ENCODE measurements around the gene SOCS7. TPM values are rescaled to one million over a fixed set of nuclear protein-coding genes. Genes with fewer than 3 reads are reported as not detected.
A peak's percentile ranks its signal among the peaks of the same experiment; 100 is the strongest.

Gene SOCS7
- total RNA-seq, 4 donors from 2014 or later, result 13.2 to 19.1 (median 15.7) TPM

GRCh38 chr17:38448208-38448771, 96.6 kb downstream of the SOCS7 start:
- WGBS, 2 donors (ENCODE audit: low coverage in 1 of 2), result 50 to 70% methylated on average over 5 to 7 of the region's 9 CpGs
- Histone ChIP-seq H3K36me3 (no peaks in the 10 kb centered on the region), H3K9me3 (no peaks in the 10 kb centered on the region), H3K4me3 (no peak overlapping the region), H3K4me1 (peaks cover 0 to 72% (median 47%) of the 10 kb centered on the region in 3 donors), H3K27me3 (no peaks in the 10 kb centered on the region), H3K27ac (peak overlapping the region in 3 of 4 donors; percentile 27 to 44 (median 28))
- no peak for ATAC-seq
- TF ChIP-seq POLR2AphosphoS5 (IDR thresholded peaks at IDR 0.05), result no peak
- TF ChIP-seq POLR2A (IDR thresholded peaks at IDR 0.05), result no peak
- TF ChIP-seq CTCF (IDR thresholded peaks at IDR 0.05), result no peak
- TF ChIP-seq EP300 (IDR thresholded peaks at IDR 0.05), result no peak

GRCh38 chr17:38449364-38449763, 97.7 kb downstream of the SOCS7 start:
- ATAC-seq, result no peak
- H3K27ac ChIP-seq, result peak overlapping the region in 3 of 4 donors; percentile 30 to 89 (median 88)

GRCh38 chr17:38450557-38451029, 98.9 kb downstream of the SOCS7 start:
- no peak overlapping the region for H3K4me3 ChIP-seq
- WGBS, 2 donors (ENCODE audit: low coverage in 1 of 2), result no CpG with 5 or more reads among the region's 6 CpGs
- peak overlapping the region in 3 of 4 donors; percentile 88 to 92 (median 89) for H3K27ac ChIP-seq
- H3K36me3 ChIP-seq, result no peaks in the 10 kb centered on the region
- H3K4me1 ChIP-seq, result peaks cover 0 to 75% (median 50%) of the 10 kb centered on the region in 3 donors
- TF ChIP-seq POLR2AphosphoS5 (IDR thresholded peaks at IDR 0.05), result no peak
- TF ChIP-seq CTCF (IDR thresholded peaks at IDR 0.05), result no peak
- TF ChIP-seq EP300 (IDR thresholded peaks at IDR 0.05), result no peak
- no peak for TF ChIP-seq POLR2A (IDR thresholded peaks at IDR 0.05)
- ATAC-seq, result no peak
- H3K9me3 ChIP-seq, result no peaks in the 10 kb centered on the region
- no peaks in the 10 kb centered on the region for H3K27me3 ChIP-seq

More at GRCh38 chr17:38449364-38449763, 97.7 kb downstream of the SOCS7 start:
- H3K36me3 ChIP-seq, result no peaks in the 10 kb centered on the region
- no CpG with 5 or more reads among the region's 15 CpGs for WGBS, 2 donors (ENCODE audit: low coverage in 1 of 2)
- H3K27me3 ChIP-seq, result no peaks in the 10 kb centered on the region
- H3K9me3 ChIP-seq, result no peaks in the 10 kb centered on the region
- no peak overlapping the region for H3K4me3 ChIP-seq
- H3K4me1 ChIP-seq, result peaks cover 0 to 68% (median 40%) of the 10 kb centered on the region in 3 donors
- TF ChIP-seq POLR2AphosphoS5 (IDR thresholded peaks at IDR 0.05) (no peak), CTCF (IDR thresholded peaks at IDR 0.05) (no peak), POLR2A (IDR thresholded peaks at IDR 0.05) (no peak), EP300 (IDR thresholded peaks at IDR 0.05) (no peak)

- no peaks in the 10 kb centered on the region for H3K36me3 ChIP-seq
- peaks cover 0 to 81% (median 56%) of the 10 kb centered on the region in 3 donors for H3K4me1 ChIP-seq
- peak overlapping the region in 3 of 4 donors; percentile 88 to 92 (median 89) for H3K27ac ChIP-seq
- peak overlapping the region in 1 of 2 donors; percentile 0 for H3K4me3 ChIP-seq
- TF ChIP-seq POLR2AphosphoS5 (IDR thresholded peaks at IDR 0.05) (peak; percentile 35), POLR2A (IDR thresholded peaks at IDR 0.05) (no peak), CTCF (IDR thresholded peaks at IDR 0.05) (no peak)
- ATAC-seq, result peak; percentile 64
- no peaks in the 10 kb centered on the region for H3K27me3 ChIP-seq
- H3K9me3 ChIP-seq, result no peaks in the 10 kb centered on the region
- WGBS, 2 donors (ENCODE audit: low coverage in 1 of 2), result 51 to 54% methylated on average over 3 to 7 of the region's 10 CpGs
These were observed 99.6 kb downstream of the SOCS7 start for GRCh38 chr17:38451030-38451839.
